ENCODE measurements around the gene FAM186B. TPM values are rescaled to one million over a fixed set of nuclear protein-coding genes. Genes with fewer than 3 reads are reported as not detected.

FAM186B gene
- polyA plus RNA-seq, 2 of the 4 experiments (the other 2 are of a cell fraction) = 0.04 to 0.08 TPM

DNA sequence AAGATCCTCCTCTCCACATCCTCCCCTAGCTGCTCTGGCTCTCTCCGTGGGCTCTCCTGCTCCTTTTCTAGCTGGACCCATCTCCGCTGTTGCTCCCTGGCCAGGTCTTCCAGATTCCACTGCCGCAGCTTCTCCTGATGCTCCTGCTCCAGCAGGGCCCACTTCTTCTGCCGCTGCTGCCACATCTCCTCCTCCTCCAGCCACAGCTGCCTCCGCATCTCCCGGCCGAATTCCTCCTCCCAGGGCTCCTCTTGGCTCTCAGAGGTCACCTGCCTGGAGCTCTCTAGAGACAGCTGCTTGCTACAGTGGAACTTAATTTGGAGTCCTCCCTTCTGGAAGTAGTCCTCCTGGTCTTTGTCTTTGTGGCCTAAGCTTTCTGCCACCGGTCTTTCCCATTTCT is 5.5 kb downstream of the FAM186B start:
- Histone ChIP-seq H3K27ac (no peak overlapping the region), H3K4me3 (no peak overlapping the region), H3K4me2 (no peak overlapping the region), H3K9me3 (no peaks in the 10 kb centered on the region), H3K4me1 (no peaks in the 10 kb centered on the region)
- DNase-seq (ENCODE audit: low read depth in 1 of 2, low spot score in 1 of 2) (no peak), ATAC-seq (no peak), FAIRE-seq (no peak)
- CTCF ChIA-PET = interaction anchor here (1.0 to 2.4 kb wide), 6 partner anchors 15 to 252 kb away, joined by 3 to 12 read pairs (median 4); partner anchors contain the start of gene PRPF40B
- 93% methylated on average over 8 of the region's 8 CpGs for WGBS (ENCODE audit: missing lambda C conversion rate)
- TF ChIP-seq ZC3H11A (IDR thresholded peaks at IDR 0.05) = no peak
- no peak for TF ChIP-seq HOXA7 (CRISPR knock-in tag; IDR thresholded peaks at IDR 0.05)
- no peak for TF ChIP-seq MYC (IDR thresholded peaks at IDR 0.05; ENCODE audit: borderline replicate concordance, low read length)
- TF ChIP-seq, protein P1, sequence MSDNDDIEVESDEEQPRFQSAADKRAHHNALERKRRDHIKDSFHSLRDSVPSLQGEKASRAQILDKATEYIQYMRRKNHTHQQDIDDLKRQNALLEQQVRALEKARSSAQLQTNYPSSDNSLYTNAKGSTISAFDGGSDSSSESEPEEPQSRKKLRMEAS (IDR thresholded peaks at IDR 0.05) = no peak
- no peak for TF ChIP-seq JUNB (IDR thresholded peaks at IDR 0.05)
- TF ChIP-seq NFE2L2 (conservative IDR thresholded peaks at IDR 0.05; ENCODE audit: low read length) = no peak
- TF ChIP-seq, protein P2, sequence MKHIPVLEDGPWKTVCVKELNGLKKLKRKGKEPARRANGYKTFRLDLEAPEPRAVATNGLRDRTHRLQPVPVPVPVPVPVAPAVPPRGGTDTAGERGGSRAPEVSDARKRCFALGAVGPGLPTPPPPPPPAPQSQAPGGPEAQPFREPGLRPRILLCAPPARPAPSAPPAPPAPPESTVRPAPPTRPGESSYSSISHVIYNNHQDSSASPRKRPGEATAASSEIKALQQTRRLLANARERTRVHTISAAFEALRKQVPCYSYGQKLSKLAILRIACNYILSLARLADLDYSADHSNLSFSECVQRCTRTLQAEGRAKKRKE (CRISPR knock-in tag; IDR thresholded peaks at IDR 0.05; ENCODE audit: low read depth) = no peak
- no peak for TF ChIP-seq HOXB13 (CRISPR knock-in tag; IDR thresholded peaks at IDR 0.05; ENCODE audit: low read depth)
- TF ChIP-seq, protein P3, sequence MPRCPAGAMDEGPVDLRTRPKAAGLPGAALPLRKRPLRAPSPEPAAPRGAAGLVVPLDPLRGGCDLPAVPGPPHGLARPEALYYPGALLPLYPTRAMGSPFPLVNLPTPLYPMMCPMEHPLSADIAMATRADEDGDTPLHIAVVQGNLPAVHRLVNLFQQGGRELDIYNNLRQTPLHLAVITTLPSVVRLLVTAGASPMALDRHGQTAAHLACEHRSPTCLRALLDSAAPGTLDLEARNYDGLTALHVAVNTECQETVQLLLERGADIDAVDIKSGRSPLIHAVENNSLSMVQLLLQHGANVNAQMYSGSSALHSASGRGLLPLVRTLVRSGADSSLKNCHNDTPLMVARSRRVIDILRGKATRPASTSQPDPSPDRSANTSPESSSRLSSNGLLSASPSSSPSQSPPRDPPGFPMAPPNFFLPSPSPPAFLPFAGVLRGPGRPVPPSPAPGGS (IDR thresholded peaks at IDR 0.05) = no peak
- TF ChIP-seq, protein P4, sequence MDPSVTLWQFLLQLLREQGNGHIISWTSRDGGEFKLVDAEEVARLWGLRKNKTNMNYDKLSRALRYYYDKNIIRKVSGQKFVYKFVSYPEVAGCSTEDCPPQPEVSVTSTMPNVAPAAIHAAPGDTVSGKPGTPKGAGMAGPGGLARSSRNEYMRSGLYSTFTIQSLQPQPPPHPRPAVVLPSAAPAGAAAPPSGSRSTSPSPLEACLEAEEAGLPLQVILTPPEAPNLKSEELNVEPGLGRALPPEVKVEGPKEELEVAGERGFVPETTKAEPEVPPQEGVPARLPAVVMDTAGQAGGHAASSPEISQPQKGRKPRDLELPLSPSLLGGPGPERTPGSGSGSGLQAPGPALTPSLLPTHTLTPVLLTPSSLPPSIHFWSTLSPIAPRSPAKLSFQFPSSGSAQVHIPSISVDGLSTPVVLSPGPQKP (IDR thresholded peaks at IDR 0.05; ENCODE audit: low read depth, low read length) = no peak
- TF ChIP-seq FOXS1 (CRISPR knock-in tag; IDR thresholded peaks at IDR 0.05) = no peak
- no peak for TF ChIP-seq MAFK (IDR thresholded peaks at IDR 0.05; ENCODE audit: partially characterized antibody)
- TF ChIP-seq TFCP2L1 (CRISPR knock-in tag; IDR thresholded peaks at IDR 0.05) = no peak
- TF ChIP-seq, protein P5, sequence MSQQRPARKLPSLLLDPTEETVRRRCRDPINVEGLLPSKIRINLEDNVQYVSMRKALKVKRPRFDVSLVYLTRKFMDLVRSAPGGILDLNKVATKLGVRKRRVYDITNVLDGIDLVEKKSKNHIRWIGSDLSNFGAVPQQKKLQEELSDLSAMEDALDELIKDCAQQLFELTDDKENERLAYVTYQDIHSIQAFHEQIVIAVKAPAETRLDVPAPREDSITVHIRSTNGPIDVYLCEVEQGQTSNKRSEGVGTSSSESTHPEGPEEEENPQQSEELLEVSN (IDR thresholded peaks at IDR 0.05; ENCODE audit: borderline replicate concordance, low read depth) = no peak
- TF ChIP-seq ZNF302 (CRISPR knock-in tag; IDR thresholded peaks at IDR 0.05) = no peak
- no peak for TF ChIP-seq GATA3 (IDR thresholded peaks at IDR 0.05; ENCODE audit: borderline replicate concordance)
- TF ChIP-seq SREBF2 (IDR thresholded peaks at IDR 0.05) = no peak
- TF ChIP-seq MAZ (IDR thresholded peaks at IDR 0.05; ENCODE audit: borderline replicate concordance, low read depth, low read length) = no peak
- no peak for TF ChIP-seq ZFP36 (IDR thresholded peaks at IDR 0.05; ENCODE audit: borderline replicate concordance, partially characterized antibody)
- POLR2A ChIA-PET = no interaction called here

DNA sequence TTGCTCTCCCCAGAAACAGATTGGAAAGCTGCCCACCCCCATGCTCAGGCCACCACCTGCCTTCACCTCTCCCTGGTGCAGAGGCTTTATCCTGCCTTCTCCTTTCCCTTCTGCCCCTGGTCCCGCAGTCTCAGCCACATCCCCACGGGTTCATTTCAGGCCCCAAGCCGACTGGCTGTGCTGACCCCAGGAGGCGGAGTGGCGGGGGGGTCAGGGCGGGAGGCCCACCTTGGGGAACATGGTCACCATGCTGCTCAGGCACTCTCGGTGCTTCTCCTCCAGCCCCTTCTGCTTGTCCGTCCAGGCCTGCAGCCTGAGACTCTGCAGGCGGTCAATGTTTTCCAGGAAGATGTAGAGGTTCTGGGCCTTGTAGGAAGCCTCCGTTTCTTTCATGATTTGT is 6.9 kb downstream of the FAM186B start:
- CTCF ChIA-PET = interaction anchor here (0.8 kb wide), 2 partner anchors 38 to 180 kb away, joined by 3 read pairs; no protein-coding TSS in a partner anchor
- TF ChIP-seq RFX5 (IDR thresholded peaks at IDR 0.05) = no peak
- TF ChIP-seq CBX2 (IDR thresholded peaks at IDR 0.05; ENCODE audit: borderline replicate concordance, low read depth) = no peak
- no peak for TF ChIP-seq CHD2 (IDR thresholded peaks at IDR 0.05; ENCODE audit: low read length, partially characterized antibody)
- no peak for TF ChIP-seq POLR2A (IDR thresholded peaks at IDR 0.05; ENCODE audit: low read length)
- no peak for TF ChIP-seq HDAC2 (IDR thresholded peaks at IDR 0.05)
- no peak for TF ChIP-seq HOXB13 (CRISPR knock-in tag; IDR thresholded peaks at IDR 0.05; ENCODE audit: low read depth)
- TF ChIP-seq RNF2 (IDR thresholded peaks at IDR 0.05; ENCODE audit: borderline replicate concordance, low read depth) = no peak
- no peak for TF ChIP-seq SMC3 (IDR thresholded peaks at IDR 0.05)
- TF ChIP-seq RAD21 (conservative IDR thresholded peaks at IDR 0.05 in 1 of 2, IDR thresholded peaks at IDR 0.05 in 1 of 2) = no peak
- TF ChIP-seq, protein P2 (CRISPR knock-in tag; IDR thresholded peaks at IDR 0.05; ENCODE audit: low read depth) = no peak
- TF ChIP-seq MYC (IDR thresholded peaks at IDR 0.05; ENCODE audit: borderline replicate concordance, low read length) = no peak
- no peak for TF ChIP-seq BHLHE40 (IDR thresholded peaks at IDR 0.05; ENCODE audit: low read depth, low read length)
- no peak for TF ChIP-seq FOSL2 (IDR thresholded peaks at IDR 0.05)
- TF ChIP-seq FOSL2 (CRISPR knock-in tag; IDR thresholded peaks at IDR 0.05) = no peak
- no peak for TF ChIP-seq ZC3H11A (IDR thresholded peaks at IDR 0.05)
- no peaks in the 10 kb centered on the region for H3K9me3 ChIP-seq
- no peaks in the 10 kb centered on the region for H3K4me1 ChIP-seq
- WGBS (ENCODE audit: missing lambda C conversion rate) = 85% methylated on average over 10 of the region's 10 CpGs
- no peak for FAIRE-seq
- ATAC-seq = no peak
- DNase-seq (ENCODE audit: low read depth in 1 of 2, low spot score in 1 of 2) = no peak
- H3K4me3 ChIP-seq = no peak overlapping the region
- POLR2A ChIA-PET = no interaction called here
- H3K4me2 ChIP-seq = no peak overlapping the region
- H3K27ac ChIP-seq = no peak overlapping the region

Data from A549 (cell line).